ENCODE measurements around the gene WNT11.

- no peak for TF ChIP-seq RARB (CRISPR knock-in tag; IDR thresholded peaks at IDR 0.05)
- TF ChIP-seq TSHZ2 (CRISPR knock-in tag; IDR thresholded peaks at IDR 0.05): no peak
- no peak for TF ChIP-seq PPARA (CRISPR knock-in tag; IDR thresholded peaks at IDR 0.05; ENCODE audit: borderline replicate concordance)
- no peak for TF ChIP-seq PATZ1 (CRISPR knock-in tag; IDR thresholded peaks at IDR 0.05; ENCODE audit: borderline replicate concordance)
- TF ChIP-seq CSRNP3 (CRISPR knock-in tag; IDR thresholded peaks at IDR 0.05): no peak
- TF ChIP-seq TCF4 (CRISPR knock-in tag; IDR thresholded peaks at IDR 0.05; ENCODE audit: borderline replicate concordance): no peak
- no peak for TF ChIP-seq ZFP30 (CRISPR knock-in tag; IDR thresholded peaks at IDR 0.05)
These were observed 57.2 kb downstream of the WNT11 start for GRCh38 chr11:76148941-76149613.

Data from SK-N-SH treated with all-trans-retinoic acid at 6 μM for 48 hours (cell line).